ENCODE measurements around the gene FANCC.
"Not testable (repeated sequence)": the region's sequence is repeated elsewhere in the genome, so short reads cannot be mapped to it uniquely, and the experiment has no call there.

Gene FANCC

DNA sequence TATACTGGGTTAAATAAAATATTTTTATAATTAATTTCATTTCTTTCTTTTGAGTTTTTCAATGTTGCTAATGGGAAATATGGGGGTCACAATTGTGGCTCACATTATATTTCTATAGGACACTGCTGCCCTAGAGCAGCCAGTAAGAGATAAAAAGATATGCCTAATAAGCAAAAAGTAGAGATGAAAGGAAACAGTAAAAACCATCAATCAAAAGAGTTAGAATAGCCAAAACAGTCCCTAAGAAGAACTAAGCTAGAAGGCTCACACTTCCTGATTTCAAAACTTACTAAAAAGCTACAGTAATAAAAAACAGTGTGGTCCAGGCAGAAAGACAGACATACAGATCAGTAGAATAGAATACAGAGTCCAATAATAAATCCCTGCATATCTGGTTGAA lies 104.4 kb downstream of the FANCC start:
- H3K36me3 ChIP-seq (ENCODE audit: insufficient read depth, insufficient read length, low read length) = no peaks in the 10 kb centered on the region
- H3K4me3 ChIP-seq (ENCODE audit: insufficient read length, low read depth) = no peak overlapping the region
- no peak for DNase-seq (ENCODE audit: low read depth, low spot score)
- no peaks in the 10 kb centered on the region for H3K27me3 ChIP-seq (ENCODE audit: insufficient read depth, insufficient read length)
- H3K9ac ChIP-seq (ENCODE audit: insufficient read length, low read depth) = no peak overlapping the region
- no peaks in the 10 kb centered on the region for H3K9me3 ChIP-seq (ENCODE audit: insufficient read depth, low read length)
- TF ChIP-seq YY1 (IDR thresholded peaks at IDR 0.05; ENCODE audit: insufficient read depth, insufficient read length) = no peak
- TF ChIP-seq ZNF274 (IDR thresholded peaks at IDR 0.05; ENCODE audit: low read depth, low read length) = no peak
- no peak for TF ChIP-seq SUZ12 (IDR thresholded peaks at IDR 0.05; ENCODE audit: extremely low read depth, insufficient read depth, insufficient read length)
- H3K4me1 ChIP-seq (ENCODE audit: insufficient read depth, insufficient read length) = no peaks in the 10 kb centered on the region

- Histone ChIP-seq H3K36me3 (ENCODE audit: insufficient read depth, insufficient read length, low read length) (no peaks in the 10 kb centered on the region), H3K4me3 (ENCODE audit: insufficient read length, low read depth) (no peak overlapping the region), H3K9ac (ENCODE audit: insufficient read length, low read depth) (no peak overlapping the region), H3K4me1 (ENCODE audit: insufficient read depth, insufficient read length) (no peaks in the 10 kb centered on the region), H3K27me3 (ENCODE audit: insufficient read depth, insufficient read length) (no peaks in the 10 kb centered on the region), H3K9me3 (ENCODE audit: insufficient read depth, low read length) (no peaks in the 10 kb centered on the region)
- TF ChIP-seq ZNF274 (IDR thresholded peaks at IDR 0.05; ENCODE audit: low read depth, low read length) (no peak), YY1 (IDR thresholded peaks at IDR 0.05; ENCODE audit: insufficient read depth, insufficient read length) (no peak)
- no peak for DNase-seq (ENCODE audit: low read depth, low spot score)
Observed at GRCh38 chr9:95211028-95211427, 106.5 kb downstream of the FANCC start.

GRCh38 chr9:95207403-95207802 lies 110.1 kb downstream of the FANCC start:
- Histone ChIP-seq H3K27me3 (ENCODE audit: insufficient read depth, insufficient read length) (no peaks in the 10 kb centered on the region), H3K9me3 (ENCODE audit: insufficient read depth, low read length) (no peaks in the 10 kb centered on the region), H3K4me1 (ENCODE audit: insufficient read depth, insufficient read length) (no peaks in the 10 kb centered on the region), H3K4me3 (ENCODE audit: insufficient read length, low read depth) (no peak overlapping the region), H3K36me3 (ENCODE audit: insufficient read depth, insufficient read length, low read length) (no peaks in the 10 kb centered on the region), H3K9ac (ENCODE audit: insufficient read length, low read depth) (no peak overlapping the region)
- no peak for DNase-seq (ENCODE audit: low read depth, low spot score)
- TF ChIP-seq SUZ12 (IDR thresholded peaks at IDR 0.05; ENCODE audit: extremely low read depth, insufficient read depth, insufficient read length) (no peak), YY1 (IDR thresholded peaks at IDR 0.05; ENCODE audit: insufficient read depth, insufficient read length) (no peak), ZNF274 (IDR thresholded peaks at IDR 0.05; ENCODE audit: low read depth, low read length) (no peak)

GRCh38 chr9:95206143-95206542 lies 111.4 kb downstream of the FANCC start:
- Histone ChIP-seq H3K36me3 (ENCODE audit: insufficient read depth, insufficient read length, low read length) (no peaks in the 10 kb centered on the region), H3K4me1 (ENCODE audit: insufficient read depth, insufficient read length) (no peaks in the 10 kb centered on the region), H3K27me3 (ENCODE audit: insufficient read depth, insufficient read length) (no peaks in the 10 kb centered on the region), H3K9me3 (ENCODE audit: insufficient read depth, low read length) (no peaks in the 10 kb centered on the region), H3K9ac (ENCODE audit: insufficient read length, low read depth) (no peak overlapping the region), H3K4me3 (ENCODE audit: insufficient read length, low read depth) (no peak overlapping the region)
- no peak for DNase-seq (ENCODE audit: low read depth, low spot score)
- TF ChIP-seq SUZ12 (IDR thresholded peaks at IDR 0.05; ENCODE audit: extremely low read depth, insufficient read depth, insufficient read length) (no peak), YY1 (IDR thresholded peaks at IDR 0.05; ENCODE audit: insufficient read depth, insufficient read length) (no peak), ZNF274 (IDR thresholded peaks at IDR 0.05; ENCODE audit: low read depth, low read length) (no peak)

DNA sequence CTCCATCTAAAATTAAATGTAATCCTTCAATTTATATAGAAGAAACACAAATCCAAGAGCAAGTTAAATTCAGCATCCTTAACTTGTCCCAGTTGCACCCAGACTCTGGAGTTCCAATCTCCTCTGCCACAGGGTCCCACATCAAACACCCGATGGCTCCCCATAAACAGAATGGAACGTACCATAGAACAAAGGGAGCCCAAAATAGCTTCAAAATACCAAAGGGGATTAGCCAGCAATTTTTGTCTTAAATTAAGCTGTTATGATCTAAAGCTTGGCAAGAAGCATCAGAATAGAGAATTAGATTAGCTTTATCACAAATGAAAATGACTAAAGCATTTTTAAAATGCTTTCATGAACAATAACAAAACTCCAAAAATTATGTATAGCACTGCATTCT lies 112.8 kb downstream of the FANCC start:
- Histone ChIP-seq H3K36me3 (ENCODE audit: insufficient read depth, insufficient read length, low read length) (no peaks in the 10 kb centered on the region), H3K4me1 (ENCODE audit: insufficient read depth, insufficient read length) (no peaks in the 10 kb centered on the region), H3K4me3 (ENCODE audit: insufficient read length, low read depth) (no peak overlapping the region), H3K27me3 (ENCODE audit: insufficient read depth, insufficient read length) (no peaks in the 10 kb centered on the region), H3K9me3 (ENCODE audit: insufficient read depth, low read length) (no peaks in the 10 kb centered on the region), H3K9ac (ENCODE audit: insufficient read length, low read depth) (no peak overlapping the region)
- TF ChIP-seq SUZ12 (IDR thresholded peaks at IDR 0.05; ENCODE audit: extremely low read depth, insufficient read depth, insufficient read length) (no peak), ZNF274 (IDR thresholded peaks at IDR 0.05; ENCODE audit: low read depth, low read length) (no peak)
- no peak for DNase-seq (ENCODE audit: low read depth, low spot score)

DNA sequence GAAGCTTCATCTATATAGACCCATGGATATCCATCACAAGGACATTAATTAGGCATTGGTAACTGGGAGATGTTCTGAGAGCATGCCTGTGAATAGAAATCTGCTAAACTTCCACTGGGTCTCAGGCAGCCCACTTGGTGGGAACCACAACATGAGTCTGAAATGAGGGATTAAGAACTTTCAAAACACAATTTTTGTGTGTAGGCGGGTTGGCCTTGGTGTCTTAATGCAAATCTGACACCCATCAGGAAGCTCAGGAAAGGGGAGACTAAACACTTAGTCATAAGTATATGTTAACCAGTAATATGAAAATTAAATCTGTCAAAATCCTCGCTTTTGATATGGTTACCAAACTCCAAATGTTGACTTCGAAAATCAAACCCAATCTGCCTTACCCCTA lies 113.2 kb downstream of the FANCC start:
- no peak for TF ChIP-seq ZNF274 (IDR thresholded peaks at IDR 0.05; ENCODE audit: low read depth, low read length)
- TF ChIP-seq SUZ12 (IDR thresholded peaks at IDR 0.05; ENCODE audit: extremely low read depth, insufficient read depth, insufficient read length) = no peak
- TF ChIP-seq YY1 (IDR thresholded peaks at IDR 0.05; ENCODE audit: insufficient read depth, insufficient read length) = no peak
- Histone ChIP-seq H3K9me3 (ENCODE audit: insufficient read depth, low read length) (no peaks in the 10 kb centered on the region), H3K4me1 (ENCODE audit: insufficient read depth, insufficient read length) (peaks cover 1% of the 10 kb centered on the region), H3K4me3 (ENCODE audit: insufficient read length, low read depth) (no peak overlapping the region), H3K9ac (ENCODE audit: insufficient read length, low read depth) (no peak overlapping the region), H3K27me3 (ENCODE audit: insufficient read depth, insufficient read length) (no peaks in the 10 kb centered on the region), H3K36me3 (ENCODE audit: insufficient read depth, insufficient read length, low read length) (no peaks in the 10 kb centered on the region)
- DNase-seq (ENCODE audit: low read depth, low spot score) = no peak

DNA sequence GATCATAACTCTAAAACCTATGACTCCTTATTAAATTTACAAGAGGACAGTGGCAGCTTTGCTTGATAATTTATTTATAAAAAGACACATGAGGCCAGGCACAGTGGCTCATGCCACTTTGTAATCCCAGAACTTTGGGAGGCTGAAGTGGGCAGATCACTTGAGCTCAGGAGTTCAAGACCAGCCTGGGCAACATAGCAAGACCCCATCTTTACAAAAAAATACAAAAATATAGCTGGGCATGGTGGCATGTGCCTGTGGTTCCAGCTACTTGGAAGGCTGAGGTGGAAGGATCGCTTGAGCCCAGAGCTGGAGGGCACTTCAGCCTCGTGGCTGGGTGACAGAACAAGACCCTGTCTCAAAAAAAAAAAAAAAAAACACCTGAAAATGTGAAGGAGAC lies 114.5 kb downstream of the FANCC start:
- H3K4me3 ChIP-seq (ENCODE audit: insufficient read length, low read depth); H3K27me3 ChIP-seq (ENCODE audit: insufficient read depth, insufficient read length); H3K36me3 ChIP-seq (ENCODE audit: insufficient read depth, insufficient read length, low read length); H3K9ac ChIP-seq (ENCODE audit: insufficient read length, low read depth); H3K4me1 ChIP-seq (ENCODE audit: insufficient read depth, insufficient read length); DNase-seq (ENCODE audit: low read depth, low spot score); H3K9me3 ChIP-seq (ENCODE audit: insufficient read depth, low read length): not testable (repeated sequence)

- peaks cover 2% of the 10 kb centered on the region for H3K4me1 ChIP-seq (ENCODE audit: insufficient read depth, insufficient read length)
- TF ChIP-seq SUZ12 (IDR thresholded peaks at IDR 0.05; ENCODE audit: extremely low read depth, insufficient read depth, insufficient read length) (no peak), ZNF274 (IDR thresholded peaks at IDR 0.05; ENCODE audit: low read depth, low read length) (no peak), YY1 (IDR thresholded peaks at IDR 0.05; ENCODE audit: insufficient read depth, insufficient read length) (no peak)
- no peak overlapping the region for H3K9ac ChIP-seq (ENCODE audit: insufficient read length, low read depth)
- no peaks in the 10 kb centered on the region for H3K36me3 ChIP-seq (ENCODE audit: insufficient read depth, insufficient read length, low read length)
- no peaks in the 10 kb centered on the region for H3K27me3 ChIP-seq (ENCODE audit: insufficient read depth, insufficient read length)
- DNase-seq (ENCODE audit: low read depth, low spot score) = no peak
- no peak overlapping the region for H3K4me3 ChIP-seq (ENCODE audit: insufficient read length, low read depth)
- no peaks in the 10 kb centered on the region for H3K9me3 ChIP-seq (ENCODE audit: insufficient read depth, low read length)
Observed at GRCh38 chr9:95202076-95202681, 115.3 kb downstream of the FANCC start.
